ENCODE results near the gene RFXAP.

DNA sequence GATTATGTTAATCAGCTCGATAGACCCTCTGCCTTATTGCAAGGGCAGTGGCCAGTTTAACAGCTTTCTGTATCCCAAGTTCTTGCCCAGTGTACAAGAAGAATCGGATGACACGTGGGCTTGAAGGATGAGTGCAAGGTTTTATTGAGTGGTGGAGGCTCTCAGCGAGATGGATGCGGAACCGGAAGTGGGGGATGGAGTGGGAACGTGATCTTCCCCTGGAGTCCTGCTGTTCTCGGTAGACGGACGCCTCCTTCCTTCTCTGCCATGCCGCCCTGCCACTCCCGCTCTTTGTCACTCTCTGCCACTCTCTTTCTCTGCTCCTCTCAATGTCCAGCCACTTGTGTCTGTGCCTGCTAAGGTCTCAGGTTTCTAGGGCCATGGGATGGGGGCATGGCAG lies 21.0 kb downstream of the RFXAP start:
- TF ChIP-seq POLR2A (IDR thresholded peaks at IDR 0.05; ENCODE audit: low read length) (no peak), GATA1 (IDR thresholded peaks at IDR 0.05; ENCODE audit: low read depth, low read length) (no peak)
